ENCODE results near the gene SLC6A13. TPM values are rescaled to one million over a fixed set of nuclear protein-coding genes. Genes with fewer than 3 reads are reported as not detected.

SLC6A13 gene
- total and polyA plus RNA-seq, 8 donors: not detected

- intact Hi-C loops (cut with DNase I; ENCODE audit: low total_unique reads): no loop called here
- H3K27me3 ChIP-seq: peaks cover 4 to 93% (median 24%) of the 10 kb centered on the region in 3 donors
- DNase-seq: no peak
- H3K4me1 ChIP-seq: peaks cover 0 to 24% (median 18%) of the 10 kb centered on the region in 4 donors
- no peaks in the 10 kb centered on the region for H3K9me3 ChIP-seq
- no peak for TF ChIP-seq POLR2A (IDR thresholded peaks at IDR 0.05)
- no peak for TF ChIP-seq EP300 (IDR thresholded peaks at IDR 0.05)
- no peak for TF ChIP-seq POLR2AphosphoS5 (IDR thresholded peaks at IDR 0.05)
- TF ChIP-seq, protein P1, sequence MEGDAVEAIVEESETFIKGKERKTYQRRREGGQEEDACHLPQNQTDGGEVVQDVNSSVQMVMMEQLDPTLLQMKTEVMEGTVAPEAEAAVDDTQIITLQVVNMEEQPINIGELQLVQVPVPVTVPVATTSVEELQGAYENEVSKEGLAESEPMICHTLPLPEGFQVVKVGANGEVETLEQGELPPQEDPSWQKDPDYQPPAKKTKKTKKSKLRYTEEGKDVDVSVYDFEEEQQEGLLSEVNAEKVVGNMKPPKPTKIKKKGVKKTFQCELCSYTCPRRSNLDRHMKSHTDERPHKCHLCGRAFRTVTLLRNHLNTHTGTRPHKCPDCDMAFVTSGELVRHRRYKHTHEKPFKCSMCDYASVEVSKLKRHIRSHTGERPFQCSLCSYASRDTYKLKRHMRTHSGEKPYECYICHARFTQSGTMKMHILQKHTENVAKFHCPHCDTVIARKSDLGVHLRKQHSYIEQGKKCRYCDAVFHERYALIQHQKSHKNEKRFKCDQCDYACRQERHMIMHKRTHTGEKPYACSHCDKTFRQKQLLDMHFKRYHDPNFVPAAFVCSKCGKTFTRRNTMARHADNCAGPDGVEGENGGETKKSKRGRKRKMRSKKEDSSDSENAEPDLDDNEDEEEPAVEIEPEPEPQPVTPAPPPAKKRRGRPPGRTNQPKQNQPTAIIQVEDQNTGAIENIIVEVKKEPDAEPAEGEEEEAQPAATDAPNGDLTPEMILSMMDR (IDR thresholded peaks at IDR 0.05): no peak
- no peak overlapping the region for H3K4me3 ChIP-seq
- no peak overlapping the region for H3K27ac ChIP-seq
- WGBS, 5 donors: 83 to 94% (median 88%) methylated on average over 15 of the region's 15 CpGs
- no peaks in the 10 kb centered on the region for H3K36me3 ChIP-seq
Observed at GRCh38 chr12:209246-209645, 53.4 kb downstream of the SLC6A13 start.

GRCh38 chr12:208813-209212, 53.8 kb downstream of the SLC6A13 start:
- Histone ChIP-seq H3K9me3 (no peaks in the 10 kb centered on the region), H3K27ac (no peak overlapping the region), H3K27me3 (peaks cover 4 to 93% (median 24%) of the 10 kb centered on the region in 3 donors), H3K4me3 (no peak overlapping the region), H3K36me3 (no peaks in the 10 kb centered on the region), H3K4me1 (peaks cover 4 to 25% (median 21%) of the 10 kb centered on the region in 4 donors)
- no peak for DNase-seq
- TF ChIP-seq, protein P1 (IDR thresholded peaks at IDR 0.05): no peak
- TF ChIP-seq POLR2AphosphoS5 (IDR thresholded peaks at IDR 0.05) (no peak), EP300 (IDR thresholded peaks at IDR 0.05) (no peak), POLR2A (IDR thresholded peaks at IDR 0.05) (no peak)
- intact Hi-C loops (cut with DNase I; ENCODE audit: low total_unique reads): no loop called here
- WGBS, 5 donors: 64 to 74% (median 71%) methylated on average over 4 of the region's 4 CpGs

GRCh38 chr12:207804-208203, 54.8 kb downstream of the SLC6A13 start:
- Histone ChIP-seq H3K9me3 (no peaks in the 10 kb centered on the region), H3K4me1 (peaks cover 10 to 21% (median 17%) of the 10 kb centered on the region in 4 donors), H3K36me3 (no peaks in the 10 kb centered on the region), H3K27ac (no peak overlapping the region), H3K27me3 (peaks cover 4 to 93% (median 24%) of the 10 kb centered on the region in 3 donors), H3K4me3 (no peak overlapping the region)
- no peak for TF ChIP-seq POLR2AphosphoS5 (IDR thresholded peaks at IDR 0.05)
- TF ChIP-seq, protein P1 (IDR thresholded peaks at IDR 0.05): no peak
- no peak for TF ChIP-seq EP300 (IDR thresholded peaks at IDR 0.05)
- no peak for TF ChIP-seq POLR2A (IDR thresholded peaks at IDR 0.05)
- DNase-seq: no peak
- intact Hi-C loops (cut with DNase I; ENCODE audit: low total_unique reads): no loop called here
- WGBS, 5 donors: 90 to 96% (median 91%) methylated on average over 8 to 10 of the region's 10 CpGs

- no peak for DNase-seq
- Histone ChIP-seq H3K36me3 (no peaks in the 10 kb centered on the region), H3K9me3 (no peaks in the 10 kb centered on the region), H3K4me1 (peaks cover 10 to 13% (median 12%) of the 10 kb centered on the region in 4 donors), H3K27me3 (peaks cover 4 to 93% (median 30%) of the 10 kb centered on the region in 3 donors), H3K4me3 (no peak overlapping the region), H3K27ac (no peak overlapping the region)
- TF ChIP-seq POLR2AphosphoS5 (IDR thresholded peaks at IDR 0.05) (no peak), EP300 (IDR thresholded peaks at IDR 0.05) (no peak)
- intact Hi-C loops (cut with DNase I; ENCODE audit: low total_unique reads): no loop called here
- WGBS, 5 donors: 90 to 94% (median 92%) methylated on average over 19 to 21 of the region's 21 CpGs
Observed at GRCh38 chr12:206746-207440, 55.7 kb downstream of the SLC6A13 start.

DNA sequence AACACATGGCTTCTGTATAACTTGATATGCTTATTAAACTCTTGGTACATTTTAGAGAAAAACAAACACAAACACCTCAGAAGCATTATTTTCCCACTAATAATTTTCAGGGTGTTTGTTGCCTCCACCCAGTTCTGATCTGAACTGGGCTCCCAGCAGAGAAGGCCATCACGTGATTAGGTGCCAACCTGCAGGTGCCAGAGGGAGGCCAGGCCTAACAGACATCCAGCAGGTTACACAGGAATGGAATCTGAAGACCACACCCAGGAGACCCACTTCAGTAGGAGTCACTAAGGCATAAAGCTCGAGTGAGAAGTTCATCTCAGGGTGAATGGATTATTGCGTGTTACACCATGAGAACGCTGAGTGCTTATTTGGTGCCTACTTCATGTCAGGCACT, 57.6 kb downstream of the SLC6A13 start:
- WGBS, 5 donors: 67 to 83% (median 78%) methylated on average over 4 of the region's 4 CpGs
- Histone ChIP-seq H3K27me3 (peaks cover 4 to 94% (median 30%) of the 10 kb centered on the region in 3 donors), H3K4me3 (no peak overlapping the region), H3K27ac (no peak overlapping the region), H3K36me3 (no peaks in the 10 kb centered on the region), H3K9me3 (no peaks in the 10 kb centered on the region), H3K4me1 (peaks cover 10 to 13% (median 12%) of the 10 kb centered on the region in 4 donors)
- intact Hi-C loops (cut with DNase I; ENCODE audit: low total_unique reads): no loop called here
- DNase-seq: no peak
- no peak for TF ChIP-seq EP300 (IDR thresholded peaks at IDR 0.05)
- TF ChIP-seq, protein P1 (IDR thresholded peaks at IDR 0.05): no peak
- no peak for TF ChIP-seq POLR2A (IDR thresholded peaks at IDR 0.05)
- no peak for TF ChIP-seq POLR2AphosphoS5 (IDR thresholded peaks at IDR 0.05)
